ENCODE data around the gene PRAMEF1. TPM values are rescaled to one million over a fixed set of nuclear protein-coding genes. Genes with fewer than 3 reads are reported as not detected.
"Not testable (repeated sequence)": the region's sequence is repeated elsewhere in the genome, so short reads cannot be mapped to it uniquely, and the experiment has no call there.

PRAMEF1 gene
- total RNA-seq (ENCODE audit: low replicate concordance), result not detected in 2 replicates

- not testable (repeated sequence) for H3K27me3 ChIP-seq; H3K36me3 Mint-ChIP-seq; H2AFZ ChIP-seq (replicated peaks); H3K27me3 Mint-ChIP-seq (ENCODE audit: insufficient read depth, low read depth); H3F3A ChIP-seq (ENCODE audit: low read depth); H3K4me3 ChIP-seq; H3K4me1 ChIP-seq; H3K4me1 Mint-ChIP-seq; H3K9ac ChIP-seq; H3K4me2 ChIP-seq; H3K4me3 Mint-ChIP-seq; H4K20me1 ChIP-seq (ENCODE audit: low read depth); H3K9me3 ChIP-seq (ENCODE audit: low read depth); H3K79me2 ChIP-seq (ENCODE audit: low read depth); H3K9me3 Mint-ChIP-seq; DNase-seq (ENCODE audit: low spot score); H3K27ac Mint-ChIP-seq; H3K36me3 ChIP-seq; H3K27ac ChIP-seq
Observed at GRCh38 chr1:12791097-12791496, at the start of gene PRAMEF1. Gene PRAMEF1 (plus strand): TSS chr1:12791397. CDS start chr1:12793228, 1,831 bp downstream.

- Histone ChIP-seq H3K9me3 (ENCODE audit: low read depth) (no peaks in the 10 kb centered on the region), H3K4me3 (no peak overlapping the region), H3F3A (ENCODE audit: low read depth) (no peaks in the 10 kb centered on the region), H2AFZ (replicated peaks) (no peak overlapping the region), H3K4me2 (no peak overlapping the region), H3K4me1 (no peaks in the 10 kb centered on the region), H4K20me1 (ENCODE audit: low read depth) (no peaks in the 10 kb centered on the region), H3K36me3 (no peaks in the 10 kb centered on the region), H3K27me3 (no peaks in the 10 kb centered on the region), H3K79me2 (ENCODE audit: low read depth) (no peaks in the 10 kb centered on the region), H3K9ac (no peak overlapping the region), H3K27ac (no peak overlapping the region)
- TF ChIP-seq CTCF (IDR thresholded peaks at IDR 0.05), result no peak
- no peak for TF ChIP-seq EZH2 (IDR thresholded peaks at IDR 0.05)
- TF ChIP-seq EZH2phosphoT487 (IDR thresholded peaks at IDR 0.05), result no peak
- no peak overlapping the region for H3K27ac Mint-ChIP-seq
- no peak for DNase-seq (ENCODE audit: low spot score)
- no peaks in the 10 kb centered on the region for H3K36me3 Mint-ChIP-seq
- no peak overlapping the region for H3K4me3 Mint-ChIP-seq
- peaks cover 2% of the 10 kb centered on the region for H3K27me3 Mint-ChIP-seq (ENCODE audit: insufficient read depth, low read depth)
- H3K9me3 Mint-ChIP-seq, result no peaks in the 10 kb centered on the region
- no peaks in the 10 kb centered on the region for H3K4me1 Mint-ChIP-seq
Observed at GRCh38 chr1:12741946-12742345, 49.3 kb upstream of the PRAMEF1 start.

GRCh38 chr1:12745126-12745991 lies 45.8 kb upstream of the PRAMEF1 start:
- H3K9me3 ChIP-seq (ENCODE audit: low read depth), result peaks cover 3% of the 10 kb centered on the region
- no peaks in the 10 kb centered on the region for H4K20me1 ChIP-seq (ENCODE audit: low read depth)
- Mint-ChIP-seq H3K4me1 (no peaks in the 10 kb centered on the region), H3K4me3 (no peak overlapping the region), H3K9me3 (peaks cover 15% of the 10 kb centered on the region), H3K27me3 (ENCODE audit: insufficient read depth, low read depth) (peaks cover 2% of the 10 kb centered on the region), H3K27ac (no peak overlapping the region), H3K36me3 (no peaks in the 10 kb centered on the region)
- H3K9ac ChIP-seq, result no peak overlapping the region
- TF ChIP-seq EZH2phosphoT487 (IDR thresholded peaks at IDR 0.05) (no peak), CTCF (IDR thresholded peaks at IDR 0.05) (no peak), EZH2 (IDR thresholded peaks at IDR 0.05) (no peak)
- no peak overlapping the region for H3K27ac ChIP-seq
- H3K4me2 ChIP-seq, result no peak overlapping the region
- no peak overlapping the region for H3K4me3 ChIP-seq
- H3K4me1 ChIP-seq, result no peaks in the 10 kb centered on the region
- H3F3A ChIP-seq (ENCODE audit: low read depth), result no peaks in the 10 kb centered on the region
- no peak for DNase-seq (ENCODE audit: low spot score)
- H2AFZ ChIP-seq (replicated peaks), result no peak overlapping the region
- H3K27me3 ChIP-seq, result no peaks in the 10 kb centered on the region
- H3K79me2 ChIP-seq (ENCODE audit: low read depth), result no peaks in the 10 kb centered on the region
- no peaks in the 10 kb centered on the region for H3K36me3 ChIP-seq

GRCh38 chr1:12745992-12746323 lies 45.2 kb upstream of the PRAMEF1 start, which contains the start of gene CFAP107:
Gene CFAP107 (plus strand): TSS chr1:12746200. CDS start chr1:12746431, 231 bp downstream.
- Histone ChIP-seq H3K79me2 (ENCODE audit: low read depth) (no peaks in the 10 kb centered on the region), H4K20me1 (ENCODE audit: low read depth) (no peaks in the 10 kb centered on the region), H2AFZ (replicated peaks) (no peak within 1 kb of the TSS), H3K4me1 (no peaks in the 10 kb centered on the region), H3F3A (ENCODE audit: low read depth) (no peaks in the 10 kb centered on the region), H3K36me3 (no peaks in the 10 kb centered on the region), H3K9ac (no peak within 1 kb of the TSS), H3K27me3 (no peaks in the 10 kb centered on the region), H3K27ac (no peak within 1 kb of the TSS), H3K4me2 (no peak within 1 kb of the TSS), H3K9me3 (ENCODE audit: low read depth) (peaks cover 3% of the 10 kb centered on the region), H3K4me3 (no peak within 1 kb of the TSS)
- no peak for DNase-seq (ENCODE audit: low spot score)
- Mint-ChIP-seq H3K9me3 (peaks cover 15% of the 10 kb centered on the region), H3K4me3 (no peak within 1 kb of the TSS), H3K4me1 (no peaks in the 10 kb centered on the region), H3K27ac (no peak within 1 kb of the TSS), H3K36me3 (no peaks in the 10 kb centered on the region), H3K27me3 (ENCODE audit: insufficient read depth, low read depth) (peaks cover 2% of the 10 kb centered on the region)
- TF ChIP-seq EZH2phosphoT487 (IDR thresholded peaks at IDR 0.05) (no peak), CTCF (IDR thresholded peaks at IDR 0.05) (no peak), EZH2 (IDR thresholded peaks at IDR 0.05) (no peak)
